Measurements from ENCODE around the gene LRRC56. TPM values are rescaled to one million over a fixed set of nuclear protein-coding genes. Genes with fewer than 3 reads are reported as not detected.

The LRRC56 gene
- polyA plus RNA-seq, 3 donors = 2.7 to 3.2 (median 3.0) TPM

GRCh38 chr11:537622-538430 lies 499 bp downstream of the LRRC56 start:
- no peak for DNase-seq (ENCODE audit: low read depth in 3 of 3, low spot score in 2 of 3)

- no peak for DNase-seq (ENCODE audit: low read depth in 3 of 3, low spot score in 2 of 3)
Observed at GRCh38 chr11:538431-539051, 1.2 kb downstream of the LRRC56 start.

GRCh38 chr11:539971-540481 lies 2.7 kb downstream of the LRRC56 start:
- DNase-seq (ENCODE audit: low read depth in 3 of 3, low spot score in 2 of 3) = no peak

- DNase-seq (ENCODE audit: low read depth in 3 of 3, low spot score in 2 of 3) = no peak
Observed at GRCh38 chr11:540583-541432, 3.5 kb downstream of the LRRC56 start.

- DNase-seq (ENCODE audit: low read depth in 3 of 3, low spot score in 2 of 3) = no peak
Observed at GRCh38 chr11:541433-541885, 4.1 kb downstream of the LRRC56 start.

GRCh38 chr11:544817-545166 lies 7.5 kb downstream of the LRRC56 start:
- DNase-seq (ENCODE audit: low read depth in 3 of 3, low spot score in 2 of 3) = no peak

GRCh38 chr11:545171-545570 lies 7.8 kb downstream of the LRRC56 start:
- DNase-seq (ENCODE audit: low read depth in 3 of 3, low spot score in 2 of 3) = no peak

GRCh38 chr11:548700-549603 lies 11.6 kb downstream of the LRRC56 start:
- DNase-seq (ENCODE audit: low read depth in 3 of 3, low spot score in 2 of 3) = no peak

GRCh38 chr11:550021-550745 lies 12.9 kb downstream of the LRRC56 start:
- DNase-seq (ENCODE audit: low read depth in 3 of 3, low spot score in 2 of 3) = no peak

- no peak for DNase-seq (ENCODE audit: low read depth in 3 of 3, low spot score in 2 of 3)
Observed at GRCh38 chr11:550746-551085, 13.4 kb downstream of the LRRC56 start.

- no peak for DNase-seq (ENCODE audit: low read depth in 3 of 3, low spot score in 2 of 3)
Observed at GRCh38 chr11:551131-551530, 13.8 kb downstream of the LRRC56 start.

GRCh38 chr11:551596-551995 lies 14.3 kb downstream of the LRRC56 start:
- DNase-seq (ENCODE audit: low read depth in 3 of 3, low spot score in 2 of 3) = no peak

GRCh38 chr11:553083-553987 lies 16.0 kb downstream of the LRRC56 start:
- no peak for DNase-seq (ENCODE audit: low read depth in 3 of 3, low spot score in 2 of 3)

- no peak for DNase-seq (ENCODE audit: low read depth in 3 of 3, low spot score in 2 of 3)
Observed at GRCh38 chr11:553988-554340, 16.6 kb downstream of the LRRC56 start.

GRCh38 chr11:554428-555226 lies 17.3 kb downstream of the LRRC56 start:
- DNase-seq (ENCODE audit: low read depth in 3 of 3, low spot score in 2 of 3) = no peak

GRCh38 chr11:555227-555779 lies 18.0 kb downstream of the LRRC56 start:
- DNase-seq (ENCODE audit: low read depth in 3 of 3, low spot score in 2 of 3) = no peak
